B cell (primary cell): ENCODE data around the gene LPCAT1. TPM values are rescaled to one million over a fixed set of nuclear protein-coding genes. Genes with fewer than 3 reads are reported as not detected.

Source experiments
- ATAC-seq: fragments of 200-7000 bp; cut with Tn5 transposase; one replicate; pipeline ENCODE4 v1.10.0; 2021; ENCODE audit warnings: low read depth, mild to moderate bottlenecking, moderate number of reproducible peaks, moderate library complexity
- CTCF ChIA-PET: fragments of 350-600 bp; sonication (Branson Sonifier 250); formaldehyde crosslinking; loops from one replicate; lab custom pipeline; 2021; ENCODE audit warnings: antibody characterized with exemption, inconsistent platforms; lab: Charles Lee
- POLR2A ChIA-PET: fragments of 350-600 bp; sonication (Branson Sonifier 250); formaldehyde crosslinking; loops from one replicate; lab custom pipeline; 2021; ENCODE audit warnings: antibody characterized with exemption; lab: Charles Lee
- DNase-seq: peaks from one replicate; pipeline ENCODE4 v3.0.0; 2013
- H2AFZ ChIP-seq: 2 replicates; pipeline ENCODE4 v1.6.1; 2012; ENCODE audit warnings: mild to moderate bottlenecking, low read depth, low read length; ENCODE audit not compliant: insufficient read depth, poor library complexity, severe bottlenecking
- H3K27ac ChIP-seq, 2 donors: 1 replicate in 1 of 2; 2 replicates in 1 of 2; pipeline ENCODE4 v1.5.1; 2012 to 2013; ENCODE audit warnings: low read length in 2 of 2, mild to moderate bottlenecking in 2 of 2, moderate library complexity in 1 of 2
- H3K27me3 ChIP-seq, 4 experiments: fragments of 200-600 bp in 1 of 4; sonication (generic) in 1 of 4; replicated peaks in 1 of 4; 1 replicate in 2 of 4; 2 replicates in 2 of 4; pipeline versions ENCODE4 v1.6.1 to v1.7.0; 2013 to 2016; ENCODE audit warnings: low read length in 3 of 4, mild to moderate bottlenecking in 2 of 4, mixed read lengths in 1 of 4, moderate library complexity in 1 of 4; ENCODE audit not compliant: insufficient read depth in 4 of 4, control insufficient read depth in 3 of 4; ENCODE audit errors: control extremely low read depth in 1 of 4
- H3K36me3 ChIP-seq, 2 experiments: replicated peaks in 1 of 2; 1 replicate in 1 of 2; 2 replicates in 1 of 2; pipeline versions ENCODE4 v1.6.1 to v1.7.1; 2013; ENCODE audit warnings: low read length in 1 of 2; ENCODE audit not compliant: insufficient read depth in 2 of 2, control insufficient read depth in 1 of 2; ENCODE audit errors: control extremely low read depth in 1 of 2, extremely low read depth in 1 of 2
- H3K4me1 ChIP-seq, 2 donors: fragments of 200-600 bp in 1 of 2; sonication (generic) in 1 of 2; 1 replicate in 1 of 2; 2 replicates in 1 of 2; pipeline versions ENCODE4 v1.5.1 to v1.6.1; 2013 to 2017; ENCODE audit warnings: low read length in 2 of 2; ENCODE audit not compliant: control insufficient read depth in 2 of 2, insufficient read depth in 2 of 2
- H3K4me2 ChIP-seq: replicated peaks from 2 replicates; pipeline ENCODE3; 2012; ENCODE audit warnings: mild to moderate bottlenecking, low read depth, low read length; ENCODE audit not compliant: poor library complexity, severe bottlenecking
- H3K4me3 ChIP-seq, 5 experiments: fragments of 200-600 bp in 1 of 5; sonication (generic) in 1 of 5; 1 replicate in 3 of 5; 2 replicates in 2 of 5; pipeline versions ENCODE4 v1.5.1 to v1.7.0; 2011 to 2016; ENCODE audit warnings: low read length in 4 of 5, mild to moderate bottlenecking in 4 of 5, low read depth in 2 of 5, control low read depth in 1 of 5, moderate library complexity in 1 of 5; ENCODE audit not compliant: insufficient read depth in 1 of 5; ENCODE audit errors: control extremely low read depth in 1 of 5, extremely low read depth in 1 of 5
- H3K79me2 ChIP-seq: fragments of 200-600 bp; sonication (generic); one replicate; pipeline ENCODE4 v1.6.0; 2016; ENCODE audit warnings: low read length; ENCODE audit not compliant: control insufficient read depth, insufficient read depth
- H3K9ac ChIP-seq: fragments of 200-600 bp; sonication (generic); 2 replicates; pipeline ENCODE4 v1.6.1; 2017; ENCODE audit warnings: mild to moderate bottlenecking, low read length, moderate library complexity
- H3K9me3 ChIP-seq, 3 donors: one replicate each; pipeline versions ENCODE4 v1.6.1 to v1.7.1; 2013; ENCODE audit warnings: low read length in 2 of 3; ENCODE audit not compliant: control insufficient read depth in 2 of 3, insufficient read depth in 1 of 3; ENCODE audit errors: control extremely low read depth in 1 of 3
- H4K20me1 ChIP-seq: 2 replicates; pipeline ENCODE4 v1.6.0; 2012; ENCODE audit warnings: mild to moderate bottlenecking, low read length; ENCODE audit not compliant: insufficient read depth, control insufficient read depth, poor library complexity, severe bottlenecking
- H3K27ac Mint-ChIP-seq: one replicate; pipeline ENCODE4 v1.8.0; 2021; ENCODE audit warnings: mixed read lengths
- H3K27me3 Mint-ChIP-seq: one replicate; pipeline ENCODE4 v1.8.0; 2021; ENCODE audit warnings: mixed read lengths
- H3K4me1 Mint-ChIP-seq: one replicate; pipeline ENCODE4 v1.8.0; 2021; ENCODE audit warnings: mixed read lengths
- H3K4me3 Mint-ChIP-seq: one replicate; pipeline ENCODE4 v1.8.0; 2021; ENCODE audit warnings: mixed read lengths
- H3K9me3 Mint-ChIP-seq: one replicate; pipeline ENCODE4 v1.8.0; 2022; ENCODE audit warnings: mixed read lengths; ENCODE audit not compliant: insufficient read depth
- CTCF ChIP-seq: fragments of 200-600 bp; IDR thresholded peaks from one replicate; pipeline ENCODE4 v1.8.0; 2022; ENCODE audit warnings: antibody characterized with exemption, mild to moderate bottlenecking
- EZH2 ChIP-seq: IDR thresholded peaks from 2 replicates; pipeline ENCODE4 v1.6.1; 2012; ENCODE audit warnings: borderline replicate concordance, low read depth, mild to moderate bottlenecking, moderate library complexity, low read length; ENCODE audit not compliant: insufficient read depth, poor library complexity, severe bottlenecking
- WGBS: methylation state at CpG from one replicate; pipeline ENCODE4 v1.1.5; 2013; ENCODE audit warnings: missing lambda C conversion rate; ENCODE audit not compliant: insufficient coverage; 5-methylcytosine and 5-hydroxymethylcytosine counted together
- intact Hi-C: fragments of 100-400 bp; cut with micrococcal nuclease; formaldehyde crosslinking; loops from one replicate; pipeline ENCODE4 v1.10.0; 2022
- polyA plus RNA-seq: library from polyadenylated mRNA; depleted of rRNA; stranded (reverse); fragments of >200 nt; gene quantifications from 2 replicates; pipeline ENCODE4 v1.2.3, GENCODE V29; 2012
- total RNA-seq, 2 donors: library from RNA; stranded (reverse); fragments of 120-200 nt in 1 of 2; gene quantifications; 1 replicate in 1 of 2; 2 replicates in 1 of 2; pipeline versions ENCODE4 v1.2.3 to v1.2.4, GENCODE V29; 2013 to 2022

LPCAT1 gene
- total and polyA plus RNA-seq, 2 donors (not counting 1 experiment from before 2014, with no cell fraction given) = 94.8 to 159 TPM

GRCh38 chr5:1446602-1447343, 77.0 kb downstream of the LPCAT1 start:
- intact Hi-C loops = no loop called here
- peaks cover 20% of the 10 kb centered on the region for H3K4me1 Mint-ChIP-seq
- Histone ChIP-seq H3K79me2 (no peaks in the 10 kb centered on the region), H3K4me3 (no peak overlapping the region), H3K4me2 (no peak overlapping the region), H4K20me1 (no peaks in the 10 kb centered on the region), H3K27me3 (peaks cover 0 to 50% (median 24%) of the 10 kb centered on the region in 4 experiments), H3K9ac (no peak overlapping the region), H3K4me1 (peaks cover 19 to 32% of the 10 kb centered on the region in 2 donors), H3K9me3 (peaks cover 0 to 17% (median 0%) of the 10 kb centered on the region in 3 donors), H3K36me3 (no peaks in the 10 kb centered on the region), H3K27ac (no peak overlapping the region), H2AFZ (no peak overlapping the region)
- 37% methylated on average over 13 of the region's 16 CpGs for WGBS
- POLR2A ChIA-PET = no interaction called here
- H3K27ac Mint-ChIP-seq = no peak overlapping the region
- no peaks in the 10 kb centered on the region for H3K9me3 Mint-ChIP-seq
- CTCF ChIA-PET = no interaction called here
- H3K4me3 Mint-ChIP-seq = no peak overlapping the region
- H3K27me3 Mint-ChIP-seq = peaks cover 42% of the 10 kb centered on the region
- no peak for ATAC-seq
- TF ChIP-seq EZH2 (no peak), CTCF (no peak)
- DNase-seq = no peak
